Embryonic facial prominence (tissue), 1 donor: Measurements from ENCODE around the gene MDFI.
A peak's percentile ranks its signal among the peaks of the same experiment; 100 is the strongest.

Experiments used
- DNase-seq: peaks from one replicate; pipeline ENCODE4 v3.0.0-alpha.2; 2016; ENCODE audit errors: extremely low spot score

MDFI gene

GRCh38 chr6:41672816-41673703 lies 34.8 kb downstream of the MDFI start:
- no peak for DNase-seq

GRCh38 chr6:41673704-41674000 lies 35.4 kb downstream of the MDFI start:
- no peak for DNase-seq

GRCh38 chr6:41674231-41675000 lies 36.1 kb downstream of the MDFI start:
- no peak for DNase-seq

GRCh38 chr6:41675176-41675775 lies 37.0 kb downstream of the MDFI start:
- no peak for DNase-seq

- no peak for DNase-seq
Measured at GRCh38 chr6:41675992-41676391, 37.7 kb downstream of the MDFI start.

- DNase-seq = no peak
Measured at GRCh38 chr6:41676431-41676830, 38.2 kb downstream of the MDFI start.

GRCh38 chr6:41677124-41677921 lies 39.1 kb downstream of the MDFI start:
- no peak for DNase-seq

GRCh38 chr6:41678511-41679084 lies 40.3 kb downstream of the MDFI start:
- no peak for DNase-seq

GRCh38 chr6:41679696-41680095 lies 41.4 kb downstream of the MDFI start:
- DNase-seq = no peak

- no peak for DNase-seq
Measured at GRCh38 chr6:41680182-41680965, 42.1 kb downstream of the MDFI start.

- peak; percentile 80 for DNase-seq
Measured at GRCh38 chr6:41682056-41682477, 43.8 kb downstream of the MDFI start.

- DNase-seq = no peak
Measured at GRCh38 chr6:41682497-41683272, 44.4 kb downstream of the MDFI start.

- no peak for DNase-seq
Measured at GRCh38 chr6:41683273-41683522, 44.9 kb downstream of the MDFI start.

GRCh38 chr6:41683523-41684310 lies 45.4 kb downstream of the MDFI start:
- DNase-seq = peak; percentile 59

- no peak for DNase-seq
Measured at GRCh38 chr6:41684311-41685180, 46.3 kb downstream of the MDFI start.

- DNase-seq = no peak
Measured at GRCh38 chr6:41685641-41686380, 47.5 kb downstream of the MDFI start.

GRCh38 chr6:41687501-41688175 lies 49.4 kb downstream of the MDFI start:
- no peak for DNase-seq
